PFSK-1 (cell line): ENCODE data around the gene TTC9.

ENCODE experiments used
- FOXP2 ChIP-seq: optimal IDR thresholded peaks from 2 replicates; pipeline ENCODE3; 2011; ENCODE audit warnings: borderline replicate concordance, control low read depth, inconsistent platforms; ENCODE audit not compliant: insufficient read depth; ENCODE audit errors: extremely low read length, extremely low read depth
- POLR2AphosphoS5 ChIP-seq: IDR thresholded peaks from 2 replicates; pipeline ENCODE4 v1.6.1; 2012; ENCODE audit warnings: low read depth, mild to moderate bottlenecking, control low read depth, low read length, moderate library complexity
- REST ChIP-seq, 2 experiments: IDR thresholded peaks; 2 replicates each; pipeline versions ENCODE4 v1.6.1 to v1.8.0; 2011 to 2012; ENCODE audit warnings: low read depth in 2 of 2, low read length in 2 of 2, control low read depth in 1 of 2, inconsistent platforms in 1 of 2, mild to moderate bottlenecking in 1 of 2, moderate library complexity in 1 of 2; ENCODE audit not compliant: insufficient read depth in 1 of 2
- SIN3A ChIP-seq: IDR thresholded peaks from 2 replicates; pipeline ENCODE4 v1.6.1; 2012; ENCODE audit warnings: mild to moderate bottlenecking, low read length, moderate library complexity, borderline replicate concordance; ENCODE audit not compliant: insufficient read depth
- TAF1 ChIP-seq: IDR thresholded peaks from 2 replicates; pipeline ENCODE4 v1.6.1; 2012; ENCODE audit warnings: low read length, control low read depth, borderline replicate concordance; ENCODE audit not compliant: insufficient read depth

Gene TTC9

GRCh38 chr14:70655110-70655826 is 13.6 kb downstream of the TTC9 start:
- TF ChIP-seq FOXP2 (peak; percentile 44), TAF1 (no peak), POLR2AphosphoS5 (no peak)

- TF ChIP-seq SIN3A = no peak
- no peak for TF ChIP-seq REST (IDR thresholded peaks at IDR 0.05; ENCODE audit: insufficient read depth in 1 of 2, low read depth in 2 of 2, low read length in 2 of 2)
Measured at GRCh38 chr14:70658899-70659298, 17.2 kb downstream of the TTC9 start.

- TF ChIP-seq REST (IDR thresholded peaks at IDR 0.05; ENCODE audit: insufficient read depth in 1 of 2, low read depth in 2 of 2, low read length in 2 of 2) (no peak), SIN3A (no peak), FOXP2 (no peak), POLR2AphosphoS5 (no peak), TAF1 (no peak)
Measured at GRCh38 chr14:70660967-70661893, 19.5 kb downstream of the TTC9 start.

GRCh38 chr14:70662080-70662479 is 20.4 kb downstream of the TTC9 start:
- no peak for TF ChIP-seq SIN3A
- TF ChIP-seq TAF1 = no peak
- no peak for TF ChIP-seq FOXP2
- no peak for TF ChIP-seq REST (IDR thresholded peaks at IDR 0.05; ENCODE audit: insufficient read depth in 1 of 2, low read depth in 2 of 2, low read length in 2 of 2)
- TF ChIP-seq POLR2AphosphoS5 = no peak

GRCh38 chr14:70662816-70663215 is 21.1 kb downstream of the TTC9 start:
- TF ChIP-seq REST (IDR thresholded peaks at IDR 0.05; ENCODE audit: insufficient read depth in 1 of 2, low read depth in 2 of 2, low read length in 2 of 2) (no peak), POLR2AphosphoS5 (no peak), TAF1 (no peak), FOXP2 (no peak), SIN3A (no peak)
